ENCODE measurements around the gene PICK1. TPM values are rescaled to one million over a fixed set of nuclear protein-coding genes. Genes with fewer than 3 reads are reported as not detected.

The PICK1 gene
- total RNA-seq, 1 donor from 2014 or later = 22.9 TPM

GRCh38 chr22:38032681-38033521 lies 24.3 kb upstream of the PICK1 start:
- H3K27ac ChIP-seq (ENCODE audit: low read depth, low read length) = peak overlapping the region; percentile 71
- no peak overlapping the region for H3K4me3 Mint-ChIP-seq (ENCODE audit: unreplicated experiment)
- FAIRE-seq = no peak
- H3K27me3 Mint-ChIP-seq (ENCODE audit: low read depth, unreplicated experiment) = peaks cover 8% of the 10 kb centered on the region
- no peaks in the 10 kb centered on the region for H4K20me1 ChIP-seq (ENCODE audit: insufficient read depth, low read length)
- no peaks in the 10 kb centered on the region for H3K27me3 ChIP-seq (ENCODE audit: insufficient read depth, low read length)
- peak overlapping the region; percentile 24 for H2AFZ ChIP-seq (ENCODE audit: low read depth, low read length)
- H3K9me3 ChIP-seq (ENCODE audit: insufficient read depth, low read depth, low read length) = no peaks in the 10 kb centered on the region
- no peaks in the 10 kb centered on the region for H3K36me3 Mint-ChIP-seq (ENCODE audit: low read depth, unreplicated experiment)
- no peaks in the 10 kb centered on the region for H3K36me3 ChIP-seq (ENCODE audit: insufficient read depth, low read length)
- peak overlapping the region; percentile 69 for H3K4me2 ChIP-seq (ENCODE audit: low read length)
- H3K4me1 ChIP-seq (ENCODE audit: insufficient read depth, low read length) = peaks cover 42% of the 10 kb centered on the region
- no peaks in the 10 kb centered on the region for H3K79me2 ChIP-seq (ENCODE audit: insufficient read depth, low read length)
- DNase-seq (ENCODE audit: low read depth) = peak; percentile 64
- peaks cover 28% of the 10 kb centered on the region for H3K4me1 Mint-ChIP-seq (ENCODE audit: low read depth, unreplicated experiment)
- H3K9me3 Mint-ChIP-seq (ENCODE audit: unreplicated experiment) = no peaks in the 10 kb centered on the region
- no peak overlapping the region for H3K27ac Mint-ChIP-seq (ENCODE audit: unreplicated experiment)
- no peak overlapping the region for H3K4me3 ChIP-seq (ENCODE audit: insufficient read depth, low read depth, low read length)
- H3K9ac ChIP-seq (ENCODE audit: low read length) = no peak overlapping the region
- TF ChIP-seq CTCF (IDR thresholded peaks at IDR 0.05; ENCODE audit: insufficient read depth, low read depth, low read length) (no peak), EZH2 (IDR thresholded peaks at IDR 0.05; ENCODE audit: insufficient read depth, low read length) (no peak)

- Mint-ChIP-seq H3K27me3 (ENCODE audit: low read depth, unreplicated experiment) (peaks cover 6% of the 10 kb centered on the region), H3K36me3 (ENCODE audit: low read depth, unreplicated experiment) (no peaks in the 10 kb centered on the region), H3K9me3 (ENCODE audit: unreplicated experiment) (no peaks in the 10 kb centered on the region), H3K4me1 (ENCODE audit: low read depth, unreplicated experiment) (peaks cover 28% of the 10 kb centered on the region), H3K27ac (ENCODE audit: unreplicated experiment) (no peak overlapping the region), H3K4me3 (ENCODE audit: unreplicated experiment) (no peak overlapping the region)
- Histone ChIP-seq H3K4me3 (ENCODE audit: insufficient read depth, low read depth, low read length) (no peak overlapping the region), H3K27ac (ENCODE audit: low read depth, low read length) (peak overlapping the region; percentile 71), H3K4me1 (ENCODE audit: insufficient read depth, low read length) (peaks cover 42% of the 10 kb centered on the region), H3K9me3 (ENCODE audit: insufficient read depth, low read depth, low read length) (no peaks in the 10 kb centered on the region), H3K27me3 (ENCODE audit: insufficient read depth, low read length) (no peaks in the 10 kb centered on the region), H3K9ac (ENCODE audit: low read length) (peak overlapping the region; percentile 66), H2AFZ (ENCODE audit: low read depth, low read length) (peak overlapping the region; percentile 67), H3K79me2 (ENCODE audit: insufficient read depth, low read length) (no peaks in the 10 kb centered on the region), H3K4me2 (ENCODE audit: low read length) (peak overlapping the region; percentile 69), H3K36me3 (ENCODE audit: insufficient read depth, low read length) (no peaks in the 10 kb centered on the region), H4K20me1 (ENCODE audit: insufficient read depth, low read length) (no peaks in the 10 kb centered on the region)
- DNase-seq (ENCODE audit: low read depth) (no peak), FAIRE-seq (no peak)
- no peak for TF ChIP-seq EZH2 (IDR thresholded peaks at IDR 0.05; ENCODE audit: insufficient read depth, low read length)
- TF ChIP-seq CTCF (IDR thresholded peaks at IDR 0.05; ENCODE audit: insufficient read depth, low read depth, low read length) = no peak
Observed at GRCh38 chr22:38033522-38034277, 23.5 kb upstream of the PICK1 start.

Data from astrocyte (in vitro differentiated cells and primary cell).